Stimulated activated CD8-positive, alpha-beta memory T cell treated with anti-CD3 and anti-CD28 coated beads, Interleukin-2, amount 100 ng/mL, for 1 hour (primary cell): ENCODE measurements around the gene YKT6.
"Not testable (repeated sequence)": the region's sequence is repeated elsewhere in the genome, so short reads cannot be mapped to it uniquely, and the experiment has no call there.

Experiments used
- DNase-seq, 2 donors: peaks; one replicate each; pipeline ENCODE4 v3.0.0-alpha.2; 2020; ENCODE audit warnings: low read depth in 2 of 2

The YKT6 gene

GRCh38 chr7:44172352-44172751 lies 28.4 kb upstream of the YKT6 start:
- no peak for DNase-seq

- no peak for DNase-seq
Measured at GRCh38 chr7:44172803-44173424, 27.9 kb upstream of the YKT6 start.

- DNase-seq: no peak
Measured at GRCh38 chr7:44173911-44174693, 26.7 kb upstream of the YKT6 start.

GRCh38 chr7:44174694-44174948 lies 26.2 kb upstream of the YKT6 start:
- not testable (repeated sequence) for DNase-seq

GRCh38 chr7:44175730-44176129 lies 25.0 kb upstream of the YKT6 start:
- no peak for DNase-seq

GRCh38 chr7:44176486-44176885 lies 24.3 kb upstream of the YKT6 start:
- DNase-seq: no peak

- DNase-seq: no peak
Measured at GRCh38 chr7:44177570-44178131, 23.1 kb upstream of the YKT6 start.

- no peak for DNase-seq
Measured at GRCh38 chr7:44180631-44181030, 20.1 kb upstream of the YKT6 start.

- no peak for DNase-seq
Measured at GRCh38 chr7:44182827-44183226, 18.0 kb upstream of the YKT6 start.

- no peak for DNase-seq
Measured at GRCh38 chr7:44183386-44183785, 17.4 kb upstream of the YKT6 start.

GRCh38 chr7:44184206-44184872 lies 16.4 kb upstream of the YKT6 start:
- DNase-seq: no peak

GRCh38 chr7:44184873-44185446 lies 15.8 kb upstream of the YKT6 start:
- no peak for DNase-seq

GRCh38 chr7:44185729-44186128 lies 15.0 kb upstream of the YKT6 start:
- DNase-seq: no peak

- no peak for DNase-seq
Measured at GRCh38 chr7:44186736-44187135, 14.0 kb upstream of the YKT6 start.

- no peak for DNase-seq
Measured at GRCh38 chr7:44187636-44188416, 13.0 kb upstream of the YKT6 start.

GRCh38 chr7:44188480-44189225 lies 12.1 kb upstream of the YKT6 start:
- no peak for DNase-seq

- DNase-seq: no peak
Measured at GRCh38 chr7:44189286-44189992, 11.3 kb upstream of the YKT6 start, which contains the start of gene GCK. Gene GCK (minus strand): TSS chr7:44189439. CDS start chr7:44188953, 486 bp downstream.

- no peak for DNase-seq
Measured at GRCh38 chr7:44189993-44190872, 10.5 kb upstream of the YKT6 start.

GRCh38 chr7:44191171-44191570 lies 9.6 kb upstream of the YKT6 start:
- no peak for DNase-seq
